Measurements from ENCODE around the gene TADA2B. TPM values are rescaled to one million over a fixed set of nuclear protein-coding genes. Genes with fewer than 3 reads are reported as not detected.
A peak's percentile ranks its signal among the peaks of the same experiment; 100 is the strongest.

TADA2B gene
- total and polyA plus RNA-seq, 7 experiments from 2014 or later = 4.0 to 49.0 (median 30.5) TPM

DNA sequence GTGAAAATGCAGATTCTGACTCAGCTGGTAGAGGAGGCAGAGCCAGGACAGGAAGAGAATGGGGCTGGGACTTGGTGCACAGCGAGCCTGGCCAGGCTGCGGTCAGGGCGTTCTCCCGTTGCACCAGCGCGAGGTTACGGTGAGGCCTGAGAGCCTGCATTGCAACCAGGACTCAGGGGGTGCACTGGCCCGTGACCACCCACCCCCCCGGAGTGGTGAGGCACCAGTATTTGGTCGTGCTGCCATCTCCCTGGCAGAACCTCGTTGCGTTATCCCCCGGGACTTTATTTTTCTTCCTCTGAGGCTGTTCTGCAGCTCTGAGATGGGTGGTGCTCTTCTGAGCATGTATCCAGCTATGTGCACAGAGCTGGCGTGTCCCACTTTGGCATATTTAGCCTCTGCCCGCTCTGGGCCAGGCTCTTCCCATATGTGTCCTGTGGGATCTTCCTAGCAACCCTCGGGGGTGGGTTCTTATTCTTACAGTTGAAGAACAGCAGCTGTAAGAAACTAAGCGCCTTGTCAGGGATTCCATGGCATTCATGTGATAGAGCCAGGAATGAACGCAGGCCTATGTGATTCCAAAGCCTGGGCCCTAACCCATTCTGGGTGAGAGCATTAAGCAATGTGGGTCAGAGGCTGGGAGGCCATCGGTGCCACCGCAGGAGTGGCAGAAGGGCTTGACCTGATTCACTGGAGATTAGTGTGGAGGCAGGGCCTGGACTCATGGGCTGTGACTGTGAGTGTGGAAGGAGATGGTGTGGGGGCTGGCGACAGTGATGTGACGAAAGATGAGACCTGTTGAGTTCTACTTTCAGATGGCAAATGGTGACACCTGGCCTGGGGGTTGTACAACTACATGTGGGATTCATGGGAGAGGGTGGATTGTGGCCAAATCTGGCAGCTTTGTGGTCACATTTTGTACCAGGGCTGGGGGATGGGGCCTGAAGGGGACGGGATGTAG, 3.1 kb downstream of the TADA2B start:
- ChIA-PET POLR2A (interaction anchor here (1.0 to 8.2 kb wide), 3 partner anchors 23 to 330 kb away, joined by 4 to 173 read pairs (median 4); partner anchors contain the start of genes BLOC1S4 and GRPEL1), CTCF (interaction anchor here (1.1 to 6.9 kb wide), 4 partner anchors 11 to 72 kb away, joined by 3 to 73 read pairs (median 4); partner anchors contain the start of gene GRPEL1)
- Histone ChIP-seq H3K4me3 (ENCODE audit: low read length) (peak overlapping the region; percentile 21), H3K4me1 (ENCODE audit: control insufficient read depth in 2 of 2, insufficient read depth in 2 of 2, low read length in 2 of 2) (peaks cover 33 to 42% of the 10 kb centered on the region in 2 donors), H3K9me3 (ENCODE audit: control insufficient read depth in 2 of 3, low read length in 3 of 3) (no peaks in the 10 kb centered on the region), H3K27me3 (ENCODE audit: control insufficient read depth in 2 of 2, insufficient read depth in 2 of 2, low read length in 2 of 2) (no peaks in the 10 kb centered on the region), H3K27ac (ENCODE audit: low read depth, low read length) (peak overlapping the region; percentile 41), H3K36me3 (ENCODE audit: control insufficient read depth in 2 of 3, insufficient read depth in 3 of 3, low read length in 3 of 3) (peaks cover 0 to 45% (median 0%) of the 10 kb centered on the region in 3 experiments)
- H3K27ac Mint-ChIP-seq = peak overlapping the region in 7 of 9 donors; percentile 38 to 89 (median 65)
- peaks cover 50 to 75% (median 63%) of the 10 kb centered on the region in 7 donors for H3K4me1 Mint-ChIP-seq
- ATAC-seq (no peak), DNase-seq (no peak)
- H3K27me3 Mint-ChIP-seq = peaks cover 0 to 13% (median 0%) of the 10 kb centered on the region in 5 donors
- H3K36me3 Mint-ChIP-seq = peaks cover 0 to 12% (median 4%) of the 10 kb centered on the region in 5 donors
- intact Hi-C loops (cut with micrococcal nuclease) = no loop called here
- H3K4me3 Mint-ChIP-seq = peak overlapping the region; percentile 90 to 95 (median 92)
- peaks cover 0 to 4% (median 0%) of the 10 kb centered on the region in 11 donors for H3K9me3 Mint-ChIP-seq

DNA sequence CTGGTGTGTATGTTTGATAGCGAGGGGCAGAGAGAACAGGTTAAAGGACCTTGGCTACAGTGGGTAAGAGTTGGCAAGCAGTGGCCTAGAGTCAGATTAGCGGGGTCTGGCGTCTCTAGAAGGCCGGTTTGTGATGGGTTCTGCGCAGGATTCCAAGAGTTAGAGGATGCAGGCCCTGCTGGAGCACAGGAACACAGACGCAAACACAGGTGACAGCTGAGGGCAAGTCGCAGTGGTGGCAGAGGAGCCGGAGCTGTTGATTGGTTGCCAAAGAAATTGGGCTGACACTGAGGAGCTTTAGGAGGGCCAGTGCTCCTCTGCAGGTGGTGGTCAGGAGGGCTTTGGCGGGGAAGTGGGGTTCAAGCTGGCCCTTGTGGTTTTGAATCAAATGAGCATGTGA, 3.8 kb downstream of the TADA2B start:
- H3K9me3 ChIP-seq (ENCODE audit: control insufficient read depth in 2 of 3, low read length in 3 of 3) = no peaks in the 10 kb centered on the region
- H3K36me3 ChIP-seq (ENCODE audit: control insufficient read depth in 2 of 3, insufficient read depth in 3 of 3, low read length in 3 of 3) = peaks cover 0 to 49% (median 0%) of the 10 kb centered on the region in 3 experiments
- CTCF ChIA-PET = interaction anchor here (1.3 kb wide), 2 partner anchors 24 to 55 kb away, joined by 3 to 5 read pairs; no protein-coding TSS in a partner anchor
- peaks cover 0 to 6% (median 0%) of the 10 kb centered on the region in 5 donors for H3K27me3 Mint-ChIP-seq
- H3K4me1 ChIP-seq (ENCODE audit: control insufficient read depth in 2 of 2, insufficient read depth in 2 of 2, low read length in 2 of 2) = peaks cover 35 to 42% of the 10 kb centered on the region in 2 donors
- H3K27ac Mint-ChIP-seq = peak overlapping the region in 6 of 9 donors; percentile 6 to 77 (median 56)
- DNase-seq (no peak), ATAC-seq (no peak)
- POLR2A ChIA-PET = interaction anchor here (8.2 kb wide), 1 partner anchor 22 kb away, joined by 173 read pairs; the partner anchor contains the start of gene GRPEL1
- intact Hi-C loops (cut with micrococcal nuclease) = no loop called here
- peaks cover 44 to 74% (median 55%) of the 10 kb centered on the region in 7 donors for H3K4me1 Mint-ChIP-seq
- no peaks in the 10 kb centered on the region for H3K27me3 ChIP-seq (ENCODE audit: control insufficient read depth in 2 of 2, insufficient read depth in 2 of 2, low read length in 2 of 2)
- H3K36me3 Mint-ChIP-seq = peaks cover 0 to 12% (median 4%) of the 10 kb centered on the region in 5 donors
- H3K9me3 Mint-ChIP-seq = peaks cover 0 to 3% (median 0%) of the 10 kb centered on the region in 11 donors
- peak overlapping the region in 9 of 10 donors; percentile 34 to 95 (median 90) for H3K4me3 Mint-ChIP-seq
- H3K27ac ChIP-seq (ENCODE audit: low read depth, low read length) = peak overlapping the region; percentile 41
- H3K4me3 ChIP-seq (ENCODE audit: low read length) = no peak overlapping the region

DNA sequence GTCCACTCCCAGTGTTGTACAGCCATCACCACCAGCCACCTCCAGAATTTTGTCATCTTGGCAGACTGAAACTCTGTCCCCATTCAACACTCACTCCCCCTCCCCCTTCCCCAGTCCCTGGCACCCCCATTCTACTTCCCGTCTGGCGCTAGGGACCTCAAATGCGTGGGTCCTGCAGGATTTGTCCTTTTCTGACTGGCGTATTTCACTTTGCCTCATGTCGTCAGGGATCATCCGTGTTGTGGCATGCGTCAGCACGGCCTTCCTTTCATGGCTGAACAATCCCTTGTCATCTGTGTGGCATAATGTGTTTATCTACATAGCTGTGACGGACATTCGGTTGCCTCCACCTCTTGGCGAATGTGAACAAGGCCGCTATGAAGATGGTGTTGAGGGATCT, 5.5 kb downstream of the TADA2B start:
- H3K9me3 ChIP-seq (ENCODE audit: control insufficient read depth in 2 of 3, low read length in 3 of 3) = no peaks in the 10 kb centered on the region
- no peak overlapping the region for H3K27ac ChIP-seq (ENCODE audit: low read depth, low read length)
- intact Hi-C loops (cut with micrococcal nuclease) = no loop called here
- peaks cover 42 to 48% of the 10 kb centered on the region in 2 donors for H3K4me1 ChIP-seq (ENCODE audit: control insufficient read depth in 2 of 2, insufficient read depth in 2 of 2, low read length in 2 of 2)
- no peaks in the 10 kb centered on the region for H3K27me3 ChIP-seq (ENCODE audit: control insufficient read depth in 2 of 2, insufficient read depth in 2 of 2, low read length in 2 of 2)
- H3K9me3 Mint-ChIP-seq = peaks cover 0 to 3% (median 0%) of the 10 kb centered on the region in 11 donors
- DNase-seq (no peak), ATAC-seq (no peak)
- H3K4me3 ChIP-seq (ENCODE audit: low read length) = no peak overlapping the region
- H3K4me3 Mint-ChIP-seq = peak overlapping the region in 3 of 10 donors; percentile 9 to 36 (median 25)
- peaks cover 50 to 87% (median 62%) of the 10 kb centered on the region in 7 donors for H3K4me1 Mint-ChIP-seq
- CTCF ChIA-PET = interaction anchor here (0.8 kb wide), 1 partner anchor 18 kb away, joined by 4 read pairs; no protein-coding TSS in a partner anchor
- peak overlapping the region in 4 of 9 donors; percentile 14 to 84 (median 54) for H3K27ac Mint-ChIP-seq
- POLR2A ChIA-PET = no interaction called here
- H3K36me3 ChIP-seq (ENCODE audit: control insufficient read depth in 2 of 3, insufficient read depth in 3 of 3, low read length in 3 of 3) = peaks cover 0 to 56% (median 0%) of the 10 kb centered on the region in 3 experiments
- H3K36me3 Mint-ChIP-seq = peaks cover 0 to 12% (median 4%) of the 10 kb centered on the region in 5 donors
- H3K27me3 Mint-ChIP-seq = no peaks in the 10 kb centered on the region

DNA sequence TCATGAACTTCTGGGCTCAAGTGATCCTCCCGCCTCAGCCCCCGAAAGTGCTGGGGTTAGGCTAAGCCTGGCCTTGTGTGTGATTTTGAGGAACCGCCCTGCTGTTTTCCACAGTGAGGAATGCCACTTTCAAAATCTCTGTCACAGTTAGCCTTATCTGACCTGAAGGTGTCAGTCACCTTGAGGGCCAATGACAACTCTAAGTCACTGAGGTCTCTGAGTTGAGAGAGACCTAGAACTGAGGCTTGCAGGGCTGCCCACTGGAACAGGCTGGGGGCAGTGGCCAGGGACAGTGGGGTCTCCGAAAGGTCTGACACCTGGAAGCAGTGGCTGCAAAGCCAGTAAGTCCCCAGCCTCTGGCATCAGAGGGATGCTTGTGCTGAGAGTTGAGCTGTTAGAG, 6.1 kb downstream of the TADA2B start:
- Mint-ChIP-seq H3K4me1 (peaks cover 51 to 84% (median 67%) of the 10 kb centered on the region in 7 donors), H3K9me3 (peaks cover 0 to 3% (median 0%) of the 10 kb centered on the region in 11 donors), H3K36me3 (peaks cover 4 to 19% (median 5%) of the 10 kb centered on the region in 5 donors), H3K4me3 (no peak overlapping the region), H3K27me3 (no peaks in the 10 kb centered on the region), H3K27ac (peak overlapping the region in 3 of 9 donors; percentile 42 to 63 (median 43))
- Histone ChIP-seq H3K9me3 (ENCODE audit: control insufficient read depth in 2 of 3, low read length in 3 of 3) (no peaks in the 10 kb centered on the region), H3K36me3 (ENCODE audit: control insufficient read depth in 2 of 3, insufficient read depth in 3 of 3, low read length in 3 of 3) (peaks cover 0 to 60% (median 6%) of the 10 kb centered on the region in 3 experiments), H3K27me3 (ENCODE audit: control insufficient read depth in 2 of 2, insufficient read depth in 2 of 2, low read length in 2 of 2) (no peaks in the 10 kb centered on the region), H3K4me1 (ENCODE audit: control insufficient read depth in 2 of 2, insufficient read depth in 2 of 2, low read length in 2 of 2) (peaks cover 38 to 47% of the 10 kb centered on the region in 2 donors), H3K27ac (ENCODE audit: low read depth, low read length) (no peak overlapping the region), H3K4me3 (ENCODE audit: low read length) (no peak overlapping the region)
- no peak for DNase-seq
- POLR2A ChIA-PET = no interaction called here
- CTCF ChIA-PET = interaction anchor here (0.6 to 0.8 kb wide), 2 partner anchors 9 to 18 kb away, joined by 3 to 4 read pairs; no protein-coding TSS in a partner anchor
- ATAC-seq = no peak
- intact Hi-C loops (cut with micrococcal nuclease) = no loop called here

DNA sequence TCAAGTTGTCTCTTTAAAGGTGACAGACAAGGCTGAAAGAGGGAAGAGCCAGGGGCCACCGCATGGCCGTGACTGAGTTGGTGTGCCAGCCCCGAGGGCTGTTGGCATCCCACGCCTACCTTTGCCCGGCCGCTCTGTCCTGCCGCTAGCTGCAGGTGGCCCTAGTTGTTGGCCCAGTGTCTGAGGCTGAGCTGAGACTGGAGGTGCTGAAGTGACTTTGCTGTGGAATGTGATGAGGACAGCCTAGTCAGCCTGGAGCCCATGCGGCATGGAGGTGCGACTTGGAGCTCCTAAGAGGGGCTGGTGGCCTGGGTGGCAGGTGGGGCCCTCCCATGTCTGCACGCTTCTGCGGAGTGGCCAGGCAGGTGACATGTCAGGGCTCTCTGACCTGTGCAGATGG, 6.6 kb downstream of the TADA2B start:
- Mint-ChIP-seq H3K4me3 (peak overlapping the region in 1 of 10 donors; percentile 30), H3K36me3 (peaks cover 7 to 21% (median 9%) of the 10 kb centered on the region in 5 donors), H3K27me3 (no peaks in the 10 kb centered on the region), H3K27ac (peak overlapping the region in 2 of 9 donors; percentile 43 to 63), H3K9me3 (peaks cover 0 to 2% (median 0%) of the 10 kb centered on the region in 11 donors), H3K4me1 (peaks cover 46 to 80% (median 66%) of the 10 kb centered on the region in 7 donors)
- intact Hi-C loops (cut with micrococcal nuclease) = no loop called here
- ATAC-seq (no peak), DNase-seq (no peak)
- Histone ChIP-seq H3K36me3 (ENCODE audit: control insufficient read depth in 2 of 3, insufficient read depth in 3 of 3, low read length in 3 of 3) (peaks cover 0 to 64% (median 11%) of the 10 kb centered on the region in 3 experiments), H3K4me3 (ENCODE audit: low read length) (no peak overlapping the region), H3K9me3 (ENCODE audit: control insufficient read depth in 2 of 3, low read length in 3 of 3) (no peaks in the 10 kb centered on the region), H3K4me1 (ENCODE audit: control insufficient read depth in 2 of 2, insufficient read depth in 2 of 2, low read length in 2 of 2) (peaks cover 33 to 43% of the 10 kb centered on the region in 2 donors), H3K27me3 (ENCODE audit: control insufficient read depth in 2 of 2, insufficient read depth in 2 of 2, low read length in 2 of 2) (no peaks in the 10 kb centered on the region), H3K27ac (ENCODE audit: low read depth, low read length) (no peak overlapping the region)
- CTCF ChIA-PET = interaction anchor here (0.6 kb wide), 1 partner anchor 9 kb away, joined by 3 read pairs; no protein-coding TSS in a partner anchor
- POLR2A ChIA-PET = interaction anchor here (0.6 kb wide), 1 partner anchor 12 kb away, joined by 4 read pairs; no protein-coding TSS in a partner anchor

DNA sequence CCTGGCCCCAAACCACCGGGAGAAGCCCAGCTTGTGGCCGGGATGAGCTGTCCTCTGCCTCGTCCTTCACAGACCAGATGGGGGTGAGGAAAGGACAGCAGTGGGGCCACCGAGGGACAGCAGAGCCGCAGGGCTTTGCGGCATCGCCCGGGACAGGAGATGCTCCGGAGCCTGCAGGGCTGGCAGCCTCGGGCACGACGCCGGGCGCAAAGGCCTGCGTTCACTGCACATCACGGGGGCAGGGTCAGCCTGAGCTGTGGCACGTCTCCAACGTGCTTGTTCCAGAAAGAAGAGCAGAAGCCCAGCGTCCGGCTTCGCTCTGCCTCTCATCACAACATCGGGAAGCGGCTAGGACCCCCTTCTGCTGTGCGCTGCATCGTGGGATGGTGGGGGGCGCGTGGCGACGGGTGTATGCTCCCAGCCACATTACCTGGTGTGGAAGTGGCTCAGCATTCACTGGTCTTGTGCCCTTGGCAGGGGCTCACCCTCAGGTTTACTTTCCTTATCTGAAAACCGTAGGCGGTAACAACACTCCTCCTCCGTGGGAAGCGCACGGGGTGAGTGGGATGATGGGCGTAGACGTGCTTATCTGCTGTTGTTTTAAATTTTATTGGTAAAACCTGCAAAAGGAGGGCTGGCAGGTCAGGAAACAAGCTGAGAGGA, 7.4 kb downstream of the TADA2B start:
- ATAC-seq (no peak), DNase-seq (no peak)
- ChIA-PET CTCF (no interaction called here), POLR2A (interaction anchor here (0.6 to 1.0 kb wide), 3 partner anchors 9 to 402 kb away, joined by 4 read pairs; no protein-coding TSS in a partner anchor)
- H3K27me3 Mint-ChIP-seq = no peaks in the 10 kb centered on the region
- peak overlapping the region in 2 of 9 donors; percentile 56 for H3K27ac Mint-ChIP-seq
- intact Hi-C loops (cut with micrococcal nuclease) = no loop called here
- H3K36me3 Mint-ChIP-seq = peaks cover 4 to 21% (median 7%) of the 10 kb centered on the region in 5 donors
- H3K4me3 Mint-ChIP-seq = peak overlapping the region in 1 of 10 donors; percentile 30
- H3K9me3 ChIP-seq (ENCODE audit: control insufficient read depth in 2 of 3, low read length in 3 of 3) = no peaks in the 10 kb centered on the region
- no peaks in the 10 kb centered on the region for H3K9me3 Mint-ChIP-seq
- H3K4me1 ChIP-seq (ENCODE audit: control insufficient read depth in 2 of 2, insufficient read depth in 2 of 2, low read length in 2 of 2) = peaks cover 24 to 34% of the 10 kb centered on the region in 2 donors
- peaks cover 37 to 71% (median 57%) of the 10 kb centered on the region in 7 donors for H3K4me1 Mint-ChIP-seq
- peaks cover 5 to 69% (median 12%) of the 10 kb centered on the region in 3 experiments for H3K36me3 ChIP-seq (ENCODE audit: control insufficient read depth in 2 of 3, insufficient read depth in 3 of 3, low read length in 3 of 3)
- H3K27me3 ChIP-seq (ENCODE audit: control insufficient read depth in 2 of 2, insufficient read depth in 2 of 2, low read length in 2 of 2) = no peaks in the 10 kb centered on the region
- no peak overlapping the region for H3K27ac ChIP-seq (ENCODE audit: low read depth, low read length)
- H3K4me3 ChIP-seq (ENCODE audit: low read length) = no peak overlapping the region

All from naive thymus-derived CD4-positive, alpha-beta T cell (primary cell).